Stimulated activated CD8-positive, alpha-beta memory T cell treated with anti-CD3 and anti-CD28 coated beads, Interleukin-12 subunit alpha, Interleukin-12 subunit beta, amount 100 ng/mL, for 1 hour (primary cell): ENCODE measurements around the gene GGPS1.
"Not testable (repeated sequence)": the region's sequence is repeated elsewhere in the genome, so short reads cannot be mapped to it uniquely, and the experiment has no call there.

Experiments used
- DNase-seq: peaks from one replicate; pipeline ENCODE4 v3.0.0-alpha.2; 2020; ENCODE audit warnings: low read depth

The GGPS1 gene

DNA sequence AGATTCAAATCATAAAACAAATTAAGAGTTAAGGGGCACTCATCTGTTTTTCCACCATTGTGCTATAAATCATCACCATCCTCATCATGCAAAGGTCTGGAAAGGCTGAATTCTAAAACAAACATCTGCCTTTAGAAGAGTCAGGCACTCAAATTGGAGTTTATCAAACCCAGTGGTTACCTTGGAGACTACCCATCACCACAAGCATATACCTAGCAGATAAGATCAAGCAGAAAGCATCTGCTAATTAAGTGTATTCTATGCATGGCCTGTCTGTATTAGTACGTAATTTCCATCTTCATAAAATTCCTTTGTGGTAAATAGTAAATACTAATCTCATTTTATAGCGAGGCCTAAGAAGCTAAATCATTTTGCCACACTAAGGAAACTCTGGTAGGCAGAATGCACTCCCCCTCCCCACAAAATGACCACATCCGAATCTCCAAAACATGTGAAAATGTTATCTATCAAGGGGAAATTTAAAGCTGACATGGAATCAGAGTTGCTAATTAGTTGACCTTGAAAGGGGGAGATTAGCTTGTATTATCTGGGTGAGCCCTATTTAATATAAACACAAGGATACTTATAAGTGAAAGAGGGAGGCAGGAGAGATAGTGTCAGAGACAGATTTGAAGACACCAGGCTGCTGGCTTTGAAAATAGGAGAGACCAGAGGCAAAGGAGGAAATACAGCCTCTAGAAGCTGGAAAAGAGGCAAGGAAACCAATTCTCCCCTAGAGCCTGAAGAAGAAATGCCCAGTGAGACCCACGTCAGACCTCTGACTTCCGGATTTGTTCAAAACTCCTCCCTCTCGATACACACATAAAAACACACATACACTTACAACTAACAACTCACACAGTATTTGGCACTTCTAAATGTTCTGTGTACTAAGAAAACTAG is 23.6 kb upstream of the GGPS1 start:
- no peak for DNase-seq

DNA sequence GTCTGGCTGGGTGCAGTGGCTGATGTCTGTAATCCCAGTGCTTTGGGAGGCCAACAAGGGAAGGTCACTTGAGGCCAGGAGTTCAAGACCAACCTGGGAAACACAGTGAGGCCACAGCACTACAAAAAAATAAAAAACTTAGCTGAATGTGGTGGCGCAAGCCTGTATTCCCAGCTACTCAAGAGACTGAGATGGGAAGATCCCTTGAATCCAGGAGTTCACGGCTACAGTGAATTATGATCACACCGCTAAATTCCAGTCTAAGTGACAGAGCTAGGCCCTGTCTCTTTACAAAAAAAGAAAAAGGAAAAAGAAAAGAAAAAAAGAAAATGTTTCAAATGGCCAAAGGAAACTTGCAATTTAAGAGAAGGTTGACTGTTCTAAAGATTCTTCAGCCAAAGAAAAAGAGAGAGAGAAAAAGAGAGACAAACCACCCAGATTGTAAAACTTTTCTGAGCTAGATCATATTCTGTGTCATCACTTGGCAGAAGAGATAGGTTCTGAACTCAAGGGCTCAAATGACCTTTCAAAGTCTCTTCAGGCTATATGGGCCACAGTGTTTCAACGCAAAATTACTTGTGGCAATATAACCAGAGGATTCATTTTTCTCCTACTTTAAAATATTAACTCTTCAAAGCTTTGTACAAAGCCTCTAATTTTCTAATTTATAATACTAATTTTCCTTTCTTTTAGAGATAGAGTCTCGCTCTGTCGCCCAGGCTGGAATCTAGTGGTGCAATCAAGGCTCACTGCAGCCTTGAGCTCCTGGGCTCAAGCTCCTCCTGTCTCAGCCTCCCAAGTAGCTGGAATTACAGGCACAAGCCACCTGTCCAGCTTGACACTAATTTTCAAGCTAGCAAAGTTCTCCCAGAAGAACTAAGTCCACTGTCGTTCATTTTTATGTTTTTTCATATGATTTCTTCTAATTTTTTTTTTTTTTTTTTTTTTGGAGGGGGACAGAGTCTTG is 20.9 kb upstream of the GGPS1 start:
- no peak for DNase-seq

DNA sequence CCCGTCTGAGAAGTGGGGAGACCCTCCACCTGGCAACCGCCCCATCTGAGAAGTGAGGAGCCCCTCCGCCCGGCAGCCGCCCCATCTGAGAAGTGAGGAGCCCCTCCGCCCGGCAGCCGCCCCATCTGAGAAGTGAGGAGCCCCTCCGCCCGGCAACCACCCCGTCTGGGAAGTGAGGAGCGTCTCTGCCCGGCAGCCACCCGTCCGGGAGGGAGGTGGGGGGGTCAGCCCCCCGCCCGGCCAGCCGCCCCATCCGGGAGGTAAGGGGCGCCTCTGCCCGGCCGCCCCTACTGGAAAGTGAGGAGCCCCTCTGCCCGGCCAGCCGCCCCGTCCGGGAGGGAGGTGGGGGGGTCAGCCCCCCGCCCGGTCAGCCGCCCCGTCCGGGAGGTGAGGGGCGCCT is 19.2 kb upstream of the GGPS1 start:
- DNase-seq, result not testable (repeated sequence)

DNA sequence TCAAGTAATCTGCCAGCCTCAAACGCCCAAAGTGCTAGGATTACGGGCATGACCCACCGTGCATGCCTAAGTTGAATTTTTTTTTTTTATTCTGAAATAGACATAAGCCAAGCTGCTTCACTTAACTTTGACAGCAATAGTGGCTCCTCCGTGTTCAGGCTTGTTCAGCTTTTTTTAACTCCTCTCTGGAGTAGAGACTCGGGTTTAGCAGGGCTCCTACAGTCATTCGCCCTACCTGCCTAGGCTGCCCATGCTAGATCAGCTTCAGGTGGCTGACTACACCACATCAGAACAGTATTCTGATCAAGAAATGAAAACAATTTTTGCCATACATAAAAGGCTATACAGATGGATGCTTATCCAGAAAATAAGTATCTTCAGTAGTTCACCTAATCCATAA is 15.1 kb upstream of the GGPS1 start:
- DNase-seq, result no peak

- no peak for DNase-seq
These were observed 14.3 kb upstream of the GGPS1 start for GRCh38 chr1:235313931-235314678.

GRCh38 chr1:235315173-235315572 is 13.2 kb upstream of the GGPS1 start:
- no peak for DNase-seq

- no peak for DNase-seq
These were observed 12.6 kb upstream of the GGPS1 start for GRCh38 chr1:235315735-235316134.

GRCh38 chr1:235317168-235317567 is 11.2 kb upstream of the GGPS1 start:
- no peak for DNase-seq

GRCh38 chr1:235319255-235319654 is 9.1 kb upstream of the GGPS1 start:
- DNase-seq, result no peak

GRCh38 chr1:235320521-235321179 is 7.7 kb upstream of the GGPS1 start:
- DNase-seq, result no peak

GRCh38 chr1:235324296-235324695 is 4.1 kb upstream of the GGPS1 start:
- DNase-seq, result no peak

- no peak for DNase-seq
These were observed 3.2 kb upstream of the GGPS1 start for GRCh38 chr1:235325139-235325538.

- DNase-seq, result no peak
These were observed 2.5 kb upstream of the GGPS1 start for GRCh38 chr1:235325854-235326253.

DNA sequence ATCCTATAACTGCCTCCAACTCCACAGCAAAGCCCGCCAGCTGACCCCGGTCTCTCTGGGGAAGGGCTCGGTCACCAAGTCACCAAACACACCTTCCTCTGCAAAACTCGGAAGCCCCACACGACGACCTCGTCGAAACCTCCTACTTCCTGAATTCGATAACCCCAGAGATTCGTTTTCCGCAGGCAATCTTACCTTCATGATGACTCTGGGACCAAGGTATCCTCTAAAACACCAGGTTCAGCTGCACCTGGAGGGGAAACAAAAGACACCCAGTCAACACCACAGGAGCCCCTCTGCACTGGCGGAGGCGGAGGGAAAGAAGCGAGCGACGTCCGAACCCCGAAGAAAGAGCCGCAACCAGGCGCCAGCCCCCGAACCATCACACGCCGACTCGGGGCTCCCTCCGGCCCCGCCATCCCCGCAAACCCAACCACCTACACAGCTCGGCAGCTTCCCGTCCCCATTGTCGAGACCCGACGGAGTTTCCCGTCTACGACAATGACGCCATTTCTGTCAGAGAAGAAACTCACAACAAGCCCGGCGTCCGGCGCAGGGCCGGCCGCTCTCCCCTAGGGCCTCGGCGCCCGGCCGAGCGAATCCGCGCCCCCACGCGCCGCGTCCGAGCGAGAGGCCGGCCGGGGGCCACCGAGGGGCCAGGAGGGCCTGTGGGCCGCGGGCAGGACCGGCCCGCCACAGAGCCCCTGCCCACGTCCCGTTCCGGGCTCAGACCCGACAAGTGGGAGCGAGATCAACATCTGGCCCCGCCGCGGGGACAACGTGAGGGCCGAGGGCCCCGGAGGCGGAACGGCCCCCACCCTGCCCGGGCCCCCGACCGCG is 1.4 kb upstream of the GGPS1 start:
- DNase-seq, result peak; percentile 37

GRCh38 chr1:235327559-235328270 is 655 bp upstream of the GGPS1 start, which contains the start of gene ARID4B:
Gene ARID4B (minus strand): TSS chr1:235328179. CDS start chr1:235326919, 1,260 bp downstream.
- no peak for DNase-seq

DNA sequence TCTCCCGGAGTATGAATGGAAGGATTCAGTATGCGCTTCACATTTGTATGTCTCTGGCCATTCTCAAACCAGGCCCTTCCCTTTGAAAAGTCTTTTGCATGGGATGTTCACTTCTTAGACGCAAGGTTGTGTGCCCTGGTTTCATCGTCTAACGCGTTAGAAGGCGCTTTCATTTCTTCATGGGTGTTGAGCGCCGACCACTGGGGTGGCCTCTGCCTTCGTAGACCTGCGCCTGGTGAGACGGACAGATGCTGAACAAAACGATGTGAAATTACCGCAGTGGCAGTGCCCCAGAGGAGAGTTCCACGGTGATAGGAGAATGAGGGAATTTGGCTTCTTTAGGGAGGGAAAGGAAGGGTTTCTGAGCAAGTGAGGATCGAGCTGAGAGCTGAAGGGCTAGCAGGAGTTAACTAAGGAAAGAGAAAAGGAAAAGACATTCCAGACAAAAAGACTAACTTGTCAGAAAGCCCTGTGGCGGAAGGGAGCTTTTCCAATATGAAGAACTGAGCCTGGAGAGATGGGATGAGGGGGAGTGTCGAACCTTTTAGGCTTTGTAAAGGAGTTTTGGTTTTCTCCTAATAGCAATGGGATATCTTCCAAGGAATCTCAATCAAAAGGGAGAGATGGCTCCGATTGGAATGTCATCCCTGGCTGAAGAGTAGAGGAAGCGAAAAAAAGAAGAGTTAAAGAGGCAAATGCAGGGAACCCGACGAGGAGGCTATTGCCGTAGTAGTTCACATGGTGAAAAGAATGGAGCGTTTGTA is 951 bp downstream of the GGPS1 start:
- DNase-seq, result no peak

DNA sequence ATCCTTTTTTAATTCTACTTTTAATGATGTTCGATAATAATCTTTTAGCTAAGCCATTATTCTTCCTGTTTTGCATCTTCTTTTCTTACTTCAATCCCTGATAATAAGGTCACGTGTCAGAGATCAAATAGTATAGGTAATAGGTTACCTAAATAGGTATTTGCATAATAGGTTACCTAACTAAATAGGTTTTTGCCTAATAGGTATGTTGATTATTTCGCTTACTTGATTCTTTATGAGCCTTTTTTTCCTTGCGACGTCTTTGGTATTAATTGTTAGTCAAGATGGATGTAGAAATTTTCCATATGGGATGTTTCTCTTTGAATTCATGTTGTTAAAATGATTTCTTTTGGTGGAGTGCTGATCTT is 2.5 kb downstream of the GGPS1 start:
- no peak for DNase-seq

GRCh38 chr1:235331401-235331800 is 3.0 kb downstream of the GGPS1 start:
- DNase-seq, result no peak

- no peak for DNase-seq
These were observed 8.5 kb downstream of the GGPS1 start for GRCh38 chr1:235336903-235337302.
